ENCODE measurements around the gene PPP2R1B.

Gene PPP2R1B

GRCh38 chr11:111684251-111684650 is 81.9 kb downstream of the PPP2R1B start:
- no peak for DNase-seq

DNA sequence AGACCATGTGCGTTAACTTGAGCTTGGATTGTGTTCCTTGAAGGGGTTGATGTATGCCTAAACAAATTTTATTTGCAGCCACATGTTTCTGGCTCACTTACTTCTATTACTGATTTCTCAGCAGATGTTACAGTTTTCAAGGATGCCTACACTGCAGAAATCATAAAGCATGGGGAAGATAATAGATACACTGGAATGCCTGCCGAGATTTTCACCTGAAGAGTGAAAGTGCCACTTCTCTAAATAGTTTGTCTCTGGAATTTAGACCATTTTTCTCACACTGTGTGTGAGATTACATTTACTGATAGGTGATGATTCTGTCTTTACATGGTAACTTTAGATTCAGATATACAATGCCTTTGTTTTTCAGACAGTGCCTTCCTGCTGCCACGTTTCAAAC is 82.4 kb downstream of the PPP2R1B start:
- no peak for DNase-seq

- DNase-seq = no peak
Observed at GRCh38 chr11:111680486-111681175, 85.6 kb downstream of the PPP2R1B start.
